AG04449 (cell line): ENCODE results near the gene PCDH15.
"Not testable (repeated sequence)": the region's sequence is repeated elsewhere in the genome, so short reads cannot be mapped to it uniquely, and the experiment has no call there.

ENCODE experiments used
- CTCF ChIA-PET: fragments of 350-600 bp; formaldehyde crosslinking; extraction: SDS; loops from one replicate; lab custom pipeline; 2021; ENCODE audit warnings: antibody characterized with exemption; lab: Yijun Ruan, JAX
- POLR2A ChIA-PET: fragments of 400-600, 350-600 bp; formaldehyde crosslinking; extraction: SDS; loops from one replicate; lab custom pipeline; 2020; ENCODE audit warnings: antibody characterized with exemption, inconsistent platforms; lab: Yijun Ruan, JAX
- DNase-seq: peaks from one replicate; pipeline ENCODE4 v3.0.0-alpha.2; 2010; ENCODE audit warnings: low read depth, low spot score
- H3K4me3 ChIP-seq: 2 replicates; pipeline ENCODE4 v1.5.1; 2011; ENCODE audit warnings: low read depth, mild to moderate bottlenecking, control low read depth, low read length
- TF ChIP-seq, protein P1 (sequence below): IDR thresholded peaks from one replicate; pipeline ENCODE4 v1.5.1; 2011; ENCODE audit warnings: mild to moderate bottlenecking, moderate library complexity, low read length, control low read depth, inconsistent platforms; ENCODE audit not compliant: insufficient read depth; ENCODE audit errors: missing control alignments

Gene PCDH15

DNA sequence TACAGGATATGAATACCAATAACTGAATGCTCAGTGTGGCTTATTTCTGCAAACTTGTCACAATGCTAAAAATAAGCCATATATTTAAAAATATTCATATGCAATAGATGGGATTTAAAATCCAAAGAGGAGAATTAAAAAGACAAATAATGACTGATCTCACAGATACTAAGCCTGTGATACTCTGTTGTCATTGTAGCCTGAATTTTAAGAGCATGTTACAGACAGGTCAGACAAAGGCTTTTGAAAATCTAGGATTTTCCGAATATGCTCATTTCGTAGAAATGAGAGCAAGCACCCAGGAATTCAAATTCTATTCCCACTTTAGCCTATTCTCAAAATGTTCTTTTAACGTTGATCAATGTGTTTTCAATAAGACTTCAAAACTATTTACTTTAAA, 269.7 kb downstream of the PCDH15 start:
- CTCF ChIA-PET, result no interaction called here

DNA sequence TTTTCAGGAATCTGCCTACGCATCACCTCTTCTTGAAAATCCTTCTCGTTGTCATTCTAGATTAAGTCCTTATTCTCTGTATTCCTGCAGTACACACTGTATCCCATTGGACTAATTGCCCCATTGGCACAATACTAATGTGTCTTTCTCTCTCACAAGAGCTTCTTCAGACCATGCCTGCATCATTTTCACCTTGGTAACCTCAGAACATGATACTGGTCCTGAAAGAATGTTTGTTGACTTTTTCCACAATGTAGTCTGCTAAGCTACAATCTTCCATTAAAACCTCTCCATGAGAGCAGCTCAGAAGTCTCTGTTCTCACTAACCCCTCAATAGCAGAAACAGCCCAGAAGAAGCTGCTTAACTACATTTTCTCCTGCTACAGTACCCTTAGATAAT, 270.7 kb downstream of the PCDH15 start:
- no peak for DNase-seq
- TF ChIP-seq, protein P1, sequence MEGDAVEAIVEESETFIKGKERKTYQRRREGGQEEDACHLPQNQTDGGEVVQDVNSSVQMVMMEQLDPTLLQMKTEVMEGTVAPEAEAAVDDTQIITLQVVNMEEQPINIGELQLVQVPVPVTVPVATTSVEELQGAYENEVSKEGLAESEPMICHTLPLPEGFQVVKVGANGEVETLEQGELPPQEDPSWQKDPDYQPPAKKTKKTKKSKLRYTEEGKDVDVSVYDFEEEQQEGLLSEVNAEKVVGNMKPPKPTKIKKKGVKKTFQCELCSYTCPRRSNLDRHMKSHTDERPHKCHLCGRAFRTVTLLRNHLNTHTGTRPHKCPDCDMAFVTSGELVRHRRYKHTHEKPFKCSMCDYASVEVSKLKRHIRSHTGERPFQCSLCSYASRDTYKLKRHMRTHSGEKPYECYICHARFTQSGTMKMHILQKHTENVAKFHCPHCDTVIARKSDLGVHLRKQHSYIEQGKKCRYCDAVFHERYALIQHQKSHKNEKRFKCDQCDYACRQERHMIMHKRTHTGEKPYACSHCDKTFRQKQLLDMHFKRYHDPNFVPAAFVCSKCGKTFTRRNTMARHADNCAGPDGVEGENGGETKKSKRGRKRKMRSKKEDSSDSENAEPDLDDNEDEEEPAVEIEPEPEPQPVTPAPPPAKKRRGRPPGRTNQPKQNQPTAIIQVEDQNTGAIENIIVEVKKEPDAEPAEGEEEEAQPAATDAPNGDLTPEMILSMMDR, result no peak
- POLR2A ChIA-PET, result no interaction called here
- H3K4me3 ChIP-seq, result no peak overlapping the region
- CTCF ChIA-PET, result no interaction called here

More for the DNA sequence above, 269.7 kb downstream of the PCDH15 start:
- no peak for DNase-seq
- TF ChIP-seq, protein P1, result no peak
- POLR2A ChIA-PET, result no interaction called here
- H3K4me3 ChIP-seq, result no peak overlapping the region

DNA sequence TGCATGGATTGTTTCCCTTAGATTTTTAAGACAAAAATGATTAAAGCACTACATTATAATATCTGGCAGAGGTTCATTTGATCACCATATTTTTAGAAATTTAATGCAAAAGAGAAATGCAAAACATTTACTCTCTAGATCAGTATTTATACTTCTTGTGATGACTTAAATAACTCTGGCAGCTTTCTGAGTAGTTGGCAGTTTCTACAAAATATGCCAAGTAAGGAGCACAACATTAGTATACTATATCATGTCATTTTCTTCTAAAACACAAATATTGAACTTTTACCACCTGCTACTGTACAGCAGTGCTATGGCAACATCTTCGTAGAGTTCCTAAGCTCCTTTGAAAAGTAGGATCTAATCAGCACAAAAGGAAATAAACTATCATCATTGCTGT, 275.2 kb downstream of the PCDH15 start:
- no peak for DNase-seq
- POLR2A ChIA-PET, result no interaction called here
- TF ChIP-seq, protein P1, result no peak
- CTCF ChIA-PET, result no interaction called here
- H3K4me3 ChIP-seq, result no peak overlapping the region

DNA sequence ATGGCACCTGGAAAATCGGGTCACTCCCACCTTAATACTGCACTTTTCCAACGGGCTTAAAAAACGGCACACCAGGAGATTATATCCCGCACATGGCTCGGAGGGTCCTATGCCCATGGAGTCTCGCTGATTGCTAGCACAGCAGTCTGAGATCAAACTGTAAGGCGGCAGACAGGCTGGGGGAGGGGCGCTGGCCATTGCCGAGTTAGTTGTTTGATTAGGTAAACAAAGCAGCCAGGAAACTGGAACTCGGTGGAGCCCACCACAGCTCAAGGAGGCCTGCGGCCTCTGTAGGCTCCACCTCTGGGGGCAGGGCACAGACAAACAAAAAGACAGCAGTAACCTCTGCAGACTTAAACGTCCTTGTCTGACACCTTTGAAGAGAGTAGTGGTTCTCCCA, 285.8 kb downstream of the PCDH15 start:
- DNase-seq, CTCF ChIA-PET, POLR2A ChIA-PET, H3K4me3 ChIP-seq: not testable (repeated sequence)

DNA sequence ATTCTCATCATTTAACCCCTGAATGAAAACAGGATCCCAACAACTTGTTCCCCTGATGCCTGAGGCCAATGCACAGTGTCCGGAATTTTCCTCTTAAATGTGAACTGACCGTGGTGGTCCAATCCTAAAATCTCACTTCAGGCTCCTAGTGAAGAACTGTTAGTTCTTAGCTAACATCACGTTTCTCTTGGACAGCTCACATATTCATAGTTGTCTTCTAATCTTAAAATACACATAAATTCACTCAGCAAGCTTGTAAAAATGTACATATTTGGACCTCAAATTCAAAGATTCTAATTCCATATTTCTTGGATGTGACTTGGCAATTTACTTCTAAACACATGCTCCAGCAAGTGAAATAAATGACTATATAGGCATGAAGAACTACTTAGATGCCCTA, 297.2 kb downstream of the PCDH15 start:
- TF ChIP-seq, protein P1, result no peak
- ChIA-PET POLR2A (no interaction called here), CTCF (no interaction called here)
- no peak for DNase-seq
- H3K4me3 ChIP-seq, result no peak overlapping the region

DNA sequence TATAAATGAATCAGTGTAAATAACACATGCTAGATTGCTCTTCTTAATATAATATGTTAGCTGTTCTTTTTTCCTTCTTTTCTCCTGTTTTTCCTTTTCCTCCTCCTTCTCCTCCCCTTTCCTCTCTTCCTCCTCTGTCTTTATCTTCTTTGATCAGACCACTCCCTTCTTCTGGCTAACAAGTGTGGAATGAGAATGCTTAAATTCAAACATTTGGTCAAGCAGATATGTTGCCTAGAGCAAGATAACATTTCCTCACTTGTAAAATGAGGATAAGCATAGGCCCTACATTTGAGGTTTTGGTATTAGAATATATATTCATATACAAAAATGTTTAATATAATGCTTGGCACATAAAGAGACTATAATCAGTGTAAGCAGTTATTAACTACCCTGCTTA, 299.1 kb downstream of the PCDH15 start:
- DNase-seq, result no peak
- POLR2A ChIA-PET, result no interaction called here
- CTCF ChIA-PET, result no interaction called here
- TF ChIP-seq, protein P1, result no peak
- H3K4me3 ChIP-seq, result no peak overlapping the region

DNA sequence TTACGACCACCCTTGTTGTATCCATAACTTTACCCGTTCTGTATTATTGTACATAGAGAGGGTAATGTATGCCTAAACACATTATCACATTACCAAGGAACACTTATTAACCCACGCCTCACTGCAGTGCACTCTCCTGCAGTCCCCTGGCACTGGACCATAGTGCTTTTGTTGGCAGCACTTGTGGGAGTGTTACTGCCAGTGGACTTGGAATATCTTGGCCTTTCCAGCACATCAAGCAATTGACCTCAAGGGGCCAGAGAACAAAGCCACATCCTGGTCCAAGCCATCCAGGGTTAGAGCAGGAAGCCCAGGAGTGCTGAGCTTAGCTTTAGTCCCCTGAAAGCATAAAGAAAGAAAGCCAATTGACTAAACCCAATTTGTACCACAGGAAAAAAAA, 304.2 kb downstream of the PCDH15 start:
- TF ChIP-seq, protein P1, result no peak
- no peak for DNase-seq
- ChIA-PET POLR2A (no interaction called here), CTCF (no interaction called here)
- no peak overlapping the region for H3K4me3 ChIP-seq
